ENCODE measurements around the gene DUSP1. TPM values are rescaled to one million over a fixed set of nuclear protein-coding genes. Genes with fewer than 3 reads are reported as not detected.
"Not testable (repeated sequence)": the region's sequence is repeated elsewhere in the genome, so short reads cannot be mapped to it uniquely, and the experiment has no call there.

DUSP1 gene, protein sequence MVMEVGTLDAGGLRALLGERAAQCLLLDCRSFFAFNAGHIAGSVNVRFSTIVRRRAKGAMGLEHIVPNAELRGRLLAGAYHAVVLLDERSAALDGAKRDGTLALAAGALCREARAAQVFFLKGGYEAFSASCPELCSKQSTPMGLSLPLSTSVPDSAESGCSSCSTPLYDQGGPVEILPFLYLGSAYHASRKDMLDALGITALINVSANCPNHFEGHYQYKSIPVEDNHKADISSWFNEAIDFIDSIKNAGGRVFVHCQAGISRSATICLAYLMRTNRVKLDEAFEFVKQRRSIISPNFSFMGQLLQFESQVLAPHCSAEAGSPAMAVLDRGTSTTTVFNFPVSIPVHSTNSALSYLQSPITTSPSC
- polyA plus RNA-seq (2012; ENCODE audit: low read depth, missing spikeins): 5.2 TPM

DNA sequence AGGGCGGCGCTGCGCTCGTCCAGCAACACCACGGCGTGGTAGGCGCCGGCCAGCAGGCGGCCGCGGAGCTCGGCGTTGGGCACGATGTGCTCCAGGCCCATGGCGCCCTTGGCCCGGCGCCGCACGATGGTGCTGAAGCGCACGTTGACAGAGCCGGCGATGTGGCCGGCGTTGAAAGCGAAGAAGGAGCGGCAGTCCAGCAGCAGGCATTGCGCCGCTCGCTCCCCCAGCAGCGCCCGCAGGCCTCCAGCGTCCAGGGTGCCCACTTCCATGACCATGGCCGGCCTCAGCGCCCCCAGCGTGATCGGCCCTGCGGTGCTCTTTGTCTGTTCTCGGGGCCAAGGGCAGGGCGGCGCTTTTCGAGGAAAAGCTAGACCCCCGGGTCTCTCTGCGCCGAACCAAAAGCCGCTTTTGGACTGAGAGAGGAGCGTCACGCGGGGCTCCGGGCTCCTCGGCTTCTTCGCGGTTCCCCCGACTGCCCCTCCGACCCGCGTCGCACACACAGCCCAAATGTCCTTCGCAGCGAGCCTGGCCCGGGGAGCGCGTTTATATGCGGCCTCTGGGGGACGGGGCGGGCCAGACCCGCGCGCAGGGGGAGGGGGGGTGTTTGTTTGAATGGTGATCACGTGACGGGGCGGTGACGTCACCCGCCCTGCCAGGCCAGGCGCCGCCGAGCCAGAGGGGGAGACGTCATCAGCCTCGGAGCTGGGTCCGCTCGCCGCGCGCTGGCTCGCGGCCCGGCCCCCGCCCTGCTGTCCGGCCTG, at the start of gene DUSP1:
DUSP1 (minus strand) TSS at position 521 of the 764 bp plus-strand sequence; CDS start at position 278, 243 bp downstream.
- peak; percentile 95 for DNase-seq (ENCODE audit: insufficient read length, low spot score)
- TF ChIP-seq POU2F2 (IDR thresholded peaks at IDR 0.05; ENCODE audit: low read depth, low read length) (0 out of 2 replicates have a peak, but pooled peaks have one; percentile 25), POLR2AphosphoS5 (IDR thresholded peaks at IDR 0.05; ENCODE audit: low read depth, low read length) (peak; percentile 97), SPI1 (IDR thresholded peaks at IDR 0.05; ENCODE audit: low read depth, low read length) (no peak), POLR2A (IDR thresholded peaks at IDR 0.05; ENCODE audit: low read depth, low read length) (peak; percentile 94), TAF1 (IDR thresholded peaks at IDR 0.05; ENCODE audit: low read depth, low read length) (peak; percentile 92), PAX5 (IDR thresholded peaks at IDR 0.05; ENCODE audit: insufficient read depth, low read length, severe bottlenecking) (no peak)
- peak; percentile 96 for FAIRE-seq

DNA sequence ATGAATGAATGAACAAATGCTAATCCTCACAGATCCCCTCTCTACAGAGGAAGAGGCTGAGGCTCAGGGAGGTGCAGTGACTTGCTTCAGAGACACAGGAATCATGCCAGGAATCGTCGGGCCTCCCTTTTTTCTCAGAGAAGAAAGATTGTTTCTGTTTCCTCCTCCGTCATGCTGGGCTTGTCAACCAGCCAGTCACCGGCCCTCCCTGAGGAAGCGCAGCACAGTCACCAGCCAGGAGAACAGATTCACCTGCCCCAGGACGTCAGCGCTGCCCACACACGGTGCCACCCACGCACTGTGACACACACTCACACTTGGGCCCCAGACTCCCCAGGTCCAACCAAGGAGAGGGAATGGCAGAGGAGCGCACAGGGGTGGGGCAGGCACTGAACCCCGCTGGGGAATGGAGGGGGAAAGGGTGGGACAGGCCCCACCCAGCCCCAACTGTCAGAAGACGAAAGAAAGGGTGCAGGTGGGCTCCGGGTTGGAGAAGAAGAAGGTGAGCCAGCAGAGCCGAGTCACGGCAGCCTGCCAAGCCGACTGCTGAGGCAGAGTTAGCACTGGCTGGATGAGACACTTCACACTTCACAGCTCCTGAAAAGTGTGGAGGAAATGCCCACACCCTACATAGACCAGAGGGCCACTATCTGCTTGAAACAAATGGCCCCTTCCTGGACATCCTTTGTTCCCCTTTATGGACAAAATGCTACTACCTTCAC, 49.2 kb upstream of the DUSP1 start:
- no peak for TF ChIP-seq POLR2A (IDR thresholded peaks at IDR 0.05; ENCODE audit: low read depth, low read length)
- no peak for DNase-seq (ENCODE audit: insufficient read length, low spot score)
- no peak for FAIRE-seq

DNA sequence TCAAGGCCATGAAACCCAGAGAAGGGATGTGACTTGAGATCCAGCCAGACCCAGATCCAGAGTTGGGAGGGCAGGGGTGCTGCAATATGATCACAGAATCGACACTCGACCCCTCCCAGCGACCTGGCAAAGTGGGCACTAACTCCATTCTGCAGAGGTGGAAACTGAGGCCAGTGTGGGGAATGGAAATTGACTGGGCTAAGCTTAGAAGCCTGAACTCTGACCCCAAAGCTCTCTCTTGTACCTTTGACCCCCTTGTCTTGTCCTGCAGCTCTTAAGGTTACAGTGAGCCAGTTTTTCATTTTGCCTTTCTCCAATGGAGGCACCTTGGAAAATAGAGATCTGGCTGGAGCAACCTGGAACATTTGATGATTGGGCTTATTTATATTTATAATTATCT, 48.6 kb upstream of the DUSP1 start:
- no peak for DNase-seq (ENCODE audit: insufficient read length, low spot score)
- no peak for FAIRE-seq
- TF ChIP-seq POLR2A (IDR thresholded peaks at IDR 0.05; ENCODE audit: low read depth, low read length) (no peak), POU2F2 (IDR thresholded peaks at IDR 0.05; ENCODE audit: low read depth, low read length) (no peak), SPI1 (IDR thresholded peaks at IDR 0.05; ENCODE audit: low read depth, low read length) (no peak), TAF1 (IDR thresholded peaks at IDR 0.05; ENCODE audit: low read depth, low read length) (no peak), PAX5 (IDR thresholded peaks at IDR 0.05; ENCODE audit: insufficient read depth, low read length, severe bottlenecking) (no peak), POLR2AphosphoS5 (IDR thresholded peaks at IDR 0.05; ENCODE audit: low read depth, low read length) (no peak)

DNA sequence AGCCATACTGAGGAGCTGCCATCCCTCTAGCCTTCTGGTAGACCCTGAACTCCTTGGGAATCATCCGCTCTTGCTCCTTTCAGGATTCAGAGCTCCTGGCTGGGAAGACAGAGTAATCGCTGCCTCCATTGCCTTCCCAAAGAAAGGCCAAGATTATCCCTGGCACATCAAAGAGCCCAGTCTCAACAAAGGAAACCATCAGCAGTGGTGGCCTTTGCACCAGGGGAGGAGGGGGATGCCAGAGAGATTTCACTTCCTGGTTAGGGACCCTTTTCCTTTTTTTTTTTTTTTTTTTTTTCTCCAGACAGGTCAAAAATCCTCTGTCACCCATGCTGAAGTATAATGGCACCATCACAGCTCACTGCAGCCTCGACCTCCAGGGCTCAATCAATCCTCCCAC, 47.1 kb upstream of the DUSP1 start:
- TF ChIP-seq POU2F2 (IDR thresholded peaks at IDR 0.05; ENCODE audit: low read depth, low read length) (no peak), POLR2A (IDR thresholded peaks at IDR 0.05; ENCODE audit: low read depth, low read length) (no peak), POLR2AphosphoS5 (IDR thresholded peaks at IDR 0.05; ENCODE audit: low read depth, low read length) (no peak), TAF1 (IDR thresholded peaks at IDR 0.05; ENCODE audit: low read depth, low read length) (no peak), SPI1 (IDR thresholded peaks at IDR 0.05; ENCODE audit: low read depth, low read length) (no peak), PAX5 (IDR thresholded peaks at IDR 0.05; ENCODE audit: insufficient read depth, low read length, severe bottlenecking) (no peak)
- no peak for FAIRE-seq
- no peak for DNase-seq (ENCODE audit: insufficient read length, low spot score)

DNA sequence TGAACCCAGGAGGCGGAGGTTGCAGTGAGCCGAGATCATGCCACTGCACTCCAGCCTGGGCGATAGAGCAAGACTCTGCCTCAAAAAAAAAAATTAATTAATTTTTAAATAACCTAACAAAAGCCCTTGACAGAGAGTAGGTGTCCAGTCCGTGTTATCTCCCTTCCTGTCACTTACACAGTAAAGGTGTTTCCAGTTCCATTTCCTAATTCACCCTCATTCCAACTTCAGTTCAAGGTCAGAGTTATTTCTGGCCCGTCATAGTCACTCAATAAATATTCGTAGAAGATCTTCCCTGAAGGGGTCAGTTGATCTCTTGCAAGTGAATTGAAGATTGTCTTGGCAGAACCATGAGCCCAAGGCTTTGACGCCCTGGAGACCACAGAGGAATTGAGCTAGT, 46.7 kb upstream of the DUSP1 start:
- no peak for FAIRE-seq
- DNase-seq (ENCODE audit: insufficient read length, low spot score): no peak
- TF ChIP-seq SPI1 (IDR thresholded peaks at IDR 0.05; ENCODE audit: low read depth, low read length): no peak
- TF ChIP-seq TAF1 (IDR thresholded peaks at IDR 0.05; ENCODE audit: low read depth, low read length): no peak
- no peak for TF ChIP-seq PAX5 (IDR thresholded peaks at IDR 0.05; ENCODE audit: insufficient read depth, low read length, severe bottlenecking)
- no peak for TF ChIP-seq POU2F2 (IDR thresholded peaks at IDR 0.05; ENCODE audit: low read depth, low read length)

DNA sequence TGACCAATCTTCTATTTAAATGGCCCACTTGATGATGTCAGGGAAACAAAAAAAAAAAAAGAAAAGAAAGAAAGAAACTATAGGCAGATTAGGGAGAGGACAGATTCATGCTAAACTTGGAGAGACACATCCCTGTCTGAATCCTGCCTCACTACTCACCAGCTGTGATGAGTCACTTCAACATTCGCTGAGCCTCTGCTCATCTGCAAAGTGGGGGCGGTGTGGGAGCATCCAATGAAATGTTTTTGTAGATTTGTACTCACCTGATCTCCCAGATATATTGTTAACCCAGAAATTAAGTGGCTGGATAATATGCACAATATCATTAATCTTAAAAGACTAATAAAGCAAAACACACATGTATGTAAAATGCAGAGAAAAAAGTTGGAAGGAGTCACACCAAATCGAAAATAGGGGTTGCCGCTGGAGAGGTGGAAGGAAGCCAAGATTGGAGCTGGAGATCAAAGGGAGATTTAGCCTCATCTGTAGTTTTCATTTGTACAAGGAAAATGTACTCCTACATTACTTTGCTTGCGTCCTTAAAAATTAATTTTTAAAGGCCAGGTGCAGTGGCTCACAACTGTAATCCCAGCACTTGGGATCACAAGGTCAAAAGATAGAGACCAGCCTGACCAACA, 46.0 kb upstream of the DUSP1 start:
- TF ChIP-seq POLR2AphosphoS5 (IDR thresholded peaks at IDR 0.05; ENCODE audit: low read depth, low read length): no peak
- TF ChIP-seq POU2F2 (IDR thresholded peaks at IDR 0.05; ENCODE audit: low read depth, low read length): no peak
- no peak for TF ChIP-seq TAF1 (IDR thresholded peaks at IDR 0.05; ENCODE audit: low read depth, low read length)
- no peak for TF ChIP-seq SPI1 (IDR thresholded peaks at IDR 0.05; ENCODE audit: low read depth, low read length)
- FAIRE-seq: no peak
- no peak for DNase-seq (ENCODE audit: insufficient read length, low spot score)

DNA sequence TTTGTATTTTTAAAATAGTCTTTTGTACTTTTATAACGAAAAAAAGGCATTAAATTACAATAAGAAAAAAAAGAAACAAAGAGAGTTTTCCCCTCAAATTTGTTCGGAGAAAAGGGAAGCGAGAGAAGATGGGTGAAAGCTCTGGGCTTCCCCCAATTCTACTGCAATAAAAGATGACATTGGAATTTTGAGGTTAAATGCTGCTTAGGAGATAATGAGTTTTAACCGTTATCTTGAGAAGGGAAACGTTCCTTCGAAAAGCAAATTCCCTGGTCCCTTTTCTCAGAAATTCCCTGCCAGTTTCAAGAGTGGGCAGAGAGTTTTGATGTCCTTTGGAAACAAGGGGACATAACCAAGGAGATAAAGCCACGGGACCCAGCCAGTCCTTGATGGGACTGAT, 44.6 kb upstream of the DUSP1 start:
- FAIRE-seq: no peak
- DNase-seq (ENCODE audit: insufficient read length, low spot score): no peak
- TF ChIP-seq POU2F2 (IDR thresholded peaks at IDR 0.05; ENCODE audit: low read depth, low read length) (no peak), SPI1 (IDR thresholded peaks at IDR 0.05; ENCODE audit: low read depth, low read length) (peak; percentile 75)

DNA sequence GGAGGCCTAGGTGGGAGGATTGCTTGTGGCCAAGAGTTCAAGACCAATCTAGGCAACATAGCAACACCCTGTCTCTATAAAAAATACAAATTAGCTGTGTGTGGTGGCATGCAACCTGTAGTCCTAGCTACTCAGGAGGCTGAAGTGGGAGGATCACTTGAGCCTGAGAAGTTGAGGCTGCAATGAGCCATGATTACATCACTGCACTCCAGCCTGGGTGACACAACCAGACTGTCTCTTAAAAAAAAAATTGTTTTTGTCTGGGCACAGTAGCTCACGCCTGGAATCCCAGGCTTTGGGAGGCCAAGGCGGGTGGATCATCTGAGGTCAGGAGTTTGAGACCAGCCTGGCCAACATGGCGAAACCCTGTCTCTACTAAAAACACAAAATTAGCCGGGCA, 40.0 kb upstream of the DUSP1 start:
- FAIRE-seq; DNase-seq (ENCODE audit: insufficient read length, low spot score): not testable (repeated sequence)

DNA sequence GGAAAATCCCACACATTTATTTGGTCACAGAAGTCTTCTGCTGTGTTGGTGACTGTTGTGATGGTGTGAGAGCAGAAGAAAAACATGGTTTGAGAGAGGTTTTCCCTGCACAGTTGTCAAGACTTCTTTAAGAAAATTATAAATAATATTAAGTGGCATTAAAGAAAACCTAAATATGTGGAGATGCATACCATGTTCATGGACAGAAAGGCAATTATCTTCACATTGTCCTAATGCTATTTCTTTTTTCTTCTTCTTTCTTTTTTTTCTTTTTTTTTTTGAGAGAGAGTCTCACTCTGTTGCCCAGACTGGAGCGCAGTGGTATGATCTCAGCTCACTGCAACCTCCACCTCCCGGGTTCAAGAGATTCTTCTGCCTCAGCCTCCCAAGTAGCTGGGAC, 38.8 kb upstream of the DUSP1 start:
- TF ChIP-seq TAF1 (IDR thresholded peaks at IDR 0.05; ENCODE audit: low read depth, low read length) (no peak), POLR2A (IDR thresholded peaks at IDR 0.05; ENCODE audit: low read depth, low read length) (no peak)
- FAIRE-seq (no peak), DNase-seq (ENCODE audit: insufficient read length, low spot score) (no peak)

DNA sequence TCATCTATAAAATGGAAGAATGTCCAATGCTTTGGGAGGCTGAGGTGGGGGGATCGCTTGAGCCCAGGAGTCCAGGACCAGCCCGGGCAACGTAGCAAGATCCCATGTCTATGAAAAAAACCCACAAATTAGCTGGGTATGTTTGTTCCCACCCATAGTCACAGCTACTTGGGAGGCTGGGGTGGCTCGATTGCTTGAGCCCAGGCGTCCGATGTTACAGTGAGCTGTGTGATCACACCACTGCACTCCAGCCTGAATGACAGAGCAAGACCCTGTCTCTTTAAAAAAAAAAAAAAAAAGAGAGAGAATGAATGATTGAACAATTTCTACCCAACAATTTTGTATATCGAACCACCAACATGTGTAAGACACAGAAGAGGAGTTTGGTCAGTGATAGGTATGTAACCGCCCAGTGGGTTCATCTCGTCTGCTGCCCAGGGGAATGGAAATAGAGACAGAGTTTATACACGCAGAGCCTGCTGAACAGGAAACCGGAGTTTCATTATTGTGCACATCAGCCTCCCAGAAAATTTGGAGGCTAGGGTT, 36.8 kb upstream of the DUSP1 start:
- DNase-seq (ENCODE audit: insufficient read length, low spot score): no peak
- no peak for TF ChIP-seq PAX5 (IDR thresholded peaks at IDR 0.05; ENCODE audit: insufficient read depth, low read length, severe bottlenecking)
- TF ChIP-seq SPI1 (IDR thresholded peaks at IDR 0.05; ENCODE audit: low read depth, low read length): no peak
- no peak for TF ChIP-seq TAF1 (IDR thresholded peaks at IDR 0.05; ENCODE audit: low read depth, low read length)
- TF ChIP-seq POLR2AphosphoS5 (IDR thresholded peaks at IDR 0.05; ENCODE audit: low read depth, low read length): no peak
- TF ChIP-seq POLR2A (IDR thresholded peaks at IDR 0.05; ENCODE audit: low read depth, low read length): no peak
- TF ChIP-seq POU2F2 (IDR thresholded peaks at IDR 0.05; ENCODE audit: low read depth, low read length): no peak
- FAIRE-seq: no peak

All from GM12891 (cell line).